ENCODE results near the gene NBAS. TPM values are rescaled to one million over a fixed set of nuclear protein-coding genes. Genes with fewer than 3 reads are reported as not detected.
"Not testable (repeated sequence)": the region's sequence is repeated elsewhere in the genome, so short reads cannot be mapped to it uniquely, and the experiment has no call there.

NBAS gene
- total RNA-seq, 1 experiment from 2014 or later: 46.7 TPM

DNA sequence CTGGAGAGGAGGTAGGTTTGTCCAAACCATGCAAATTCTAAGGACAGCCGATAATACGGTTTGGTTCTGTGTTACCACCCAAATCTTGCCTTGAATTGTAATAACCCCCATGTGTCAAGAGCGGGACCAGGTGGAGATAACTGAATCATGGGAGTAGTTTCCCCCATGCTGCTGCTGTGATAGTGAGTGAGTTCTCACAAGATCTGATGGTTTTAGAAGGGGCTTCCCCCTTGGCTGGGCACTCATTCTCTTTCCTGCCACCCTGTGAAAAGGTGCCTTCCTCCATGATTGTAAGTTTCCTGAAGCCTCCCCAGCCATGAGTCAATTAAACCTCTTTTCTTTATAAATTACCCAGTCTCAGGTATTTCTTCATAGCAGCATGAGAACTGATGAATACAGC, 295.2 kb downstream of the NBAS start:
- DNase-seq (ENCODE audit: low read depth): no peak

DNA sequence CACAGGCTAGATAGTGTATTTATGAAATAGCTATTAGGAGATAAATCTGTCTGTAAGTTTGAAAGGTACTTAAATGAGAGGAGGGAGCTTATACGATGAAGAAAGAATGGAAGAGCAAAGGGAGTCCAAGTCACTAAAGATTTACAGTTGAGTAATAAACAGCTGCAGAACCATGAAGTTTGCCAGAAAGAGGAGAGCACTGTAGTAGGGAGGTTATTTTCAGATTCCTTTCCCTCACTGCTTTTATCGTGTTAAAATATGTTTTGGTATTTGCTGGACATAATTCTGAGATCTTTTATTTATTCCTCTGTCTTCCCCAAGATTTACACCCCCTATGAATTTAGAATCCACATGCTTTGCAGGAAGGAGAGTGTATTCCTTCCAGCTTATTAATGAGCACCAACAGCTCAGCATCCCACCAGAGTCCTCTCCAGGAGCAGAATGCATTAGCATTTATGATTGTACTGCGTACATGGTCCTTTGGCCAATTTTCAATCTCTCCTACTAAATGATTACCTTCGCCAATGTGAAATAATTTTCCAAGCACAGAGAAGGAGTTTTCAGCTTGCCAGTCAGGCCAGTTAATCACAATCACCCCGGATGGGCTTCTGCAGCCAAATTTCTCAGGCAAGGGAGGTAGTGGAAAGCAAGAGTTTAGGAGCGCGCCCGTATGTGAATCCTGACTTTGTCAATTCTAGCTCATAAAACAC, 297.0 kb downstream of the NBAS start:
- no peak for DNase-seq (ENCODE audit: low read depth)

GRCh38 chr2:15262792-15263191, 298.3 kb downstream of the NBAS start:
- DNase-seq (ENCODE audit: low read depth): no peak

- DNase-seq (ENCODE audit: low read depth): no peak
Measured at GRCh38 chr2:15260835-15261234, 300.3 kb downstream of the NBAS start.

- DNase-seq (ENCODE audit: low read depth): no peak
Measured at GRCh38 chr2:15260196-15260595, 300.9 kb downstream of the NBAS start.

DNA sequence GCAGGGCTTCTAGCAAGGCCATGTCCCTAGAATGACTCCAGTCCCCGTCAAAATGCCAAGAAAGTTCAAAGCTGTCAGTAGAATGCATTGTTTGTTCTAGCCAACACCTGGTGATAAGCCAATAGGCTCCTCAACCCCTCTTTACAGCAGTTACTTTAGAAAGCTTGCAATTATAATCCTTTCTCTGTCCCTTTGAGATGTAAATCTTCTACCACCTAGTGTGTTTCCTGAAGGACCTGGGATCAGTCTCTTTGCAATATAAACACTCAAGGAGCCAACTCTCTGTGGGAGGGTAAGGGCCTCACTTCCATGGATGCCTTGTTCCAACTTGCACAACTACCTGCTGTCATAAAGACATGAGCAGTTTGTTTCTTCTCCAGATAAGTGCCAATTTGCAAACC, 301.8 kb downstream of the NBAS start:
- DNase-seq (ENCODE audit: low read depth): no peak

GRCh38 chr2:15258385-15258784, 302.7 kb downstream of the NBAS start:
- not testable (repeated sequence) for DNase-seq (ENCODE audit: low read depth)

GRCh38 chr2:15253835-15254286, 307.3 kb downstream of the NBAS start:
- DNase-seq (ENCODE audit: low read depth): no peak

GRCh38 chr2:15253247-15253646, 307.9 kb downstream of the NBAS start:
- DNase-seq (ENCODE audit: low read depth): no peak

- no peak for DNase-seq (ENCODE audit: low read depth)
Measured at GRCh38 chr2:15251753-15252152, 309.4 kb downstream of the NBAS start.

DNA sequence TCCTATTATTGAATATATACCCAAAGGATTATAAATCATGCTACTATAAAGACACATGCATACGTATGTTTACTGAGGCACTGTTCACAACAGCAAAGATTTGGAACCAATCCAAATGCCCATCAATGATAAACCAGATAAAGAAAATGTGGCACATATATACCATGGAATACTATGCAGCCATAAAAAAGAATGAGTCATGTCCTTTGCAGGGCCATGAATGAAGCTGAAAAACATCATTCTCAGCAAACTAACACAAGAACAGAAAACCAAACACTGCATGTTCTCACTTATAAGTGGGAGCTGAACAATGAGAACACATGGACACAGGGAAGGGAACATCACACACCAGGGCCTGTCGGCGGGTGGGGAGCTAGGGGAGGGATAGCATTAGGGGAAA, 310.2 kb downstream of the NBAS start:
- not testable (repeated sequence) for DNase-seq (ENCODE audit: low read depth)

GRCh38 chr2:15246870-15247269, 314.3 kb downstream of the NBAS start:
- DNase-seq (ENCODE audit: low read depth): no peak

DNA sequence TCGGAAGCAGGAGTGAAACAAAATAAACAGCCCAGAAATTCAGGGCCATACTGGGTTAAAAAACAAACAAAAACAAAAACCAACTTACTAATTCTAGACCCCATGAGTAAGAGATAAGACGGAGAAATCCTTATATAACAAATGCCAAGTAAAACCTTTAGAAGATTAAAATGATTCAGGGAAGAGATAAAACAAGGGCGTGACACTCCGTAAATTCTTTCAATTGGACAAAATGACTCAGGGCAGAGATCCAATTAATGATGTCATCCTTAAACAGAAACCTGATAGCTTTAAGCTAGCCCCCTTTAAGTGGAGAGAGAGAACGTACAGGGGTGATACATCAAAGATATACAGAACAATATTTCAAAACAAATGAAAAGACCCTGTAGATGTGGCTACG, 317.4 kb downstream of the NBAS start:
- peak; percentile 20 for DNase-seq (ENCODE audit: low read depth)

GRCh38 chr2:15242936-15243461, 318.1 kb downstream of the NBAS start:
- peak; percentile 36 for DNase-seq (ENCODE audit: low read depth)

GRCh38 chr2:15241929-15242328, 319.2 kb downstream of the NBAS start:
- DNase-seq (ENCODE audit: low read depth): no peak

DNA sequence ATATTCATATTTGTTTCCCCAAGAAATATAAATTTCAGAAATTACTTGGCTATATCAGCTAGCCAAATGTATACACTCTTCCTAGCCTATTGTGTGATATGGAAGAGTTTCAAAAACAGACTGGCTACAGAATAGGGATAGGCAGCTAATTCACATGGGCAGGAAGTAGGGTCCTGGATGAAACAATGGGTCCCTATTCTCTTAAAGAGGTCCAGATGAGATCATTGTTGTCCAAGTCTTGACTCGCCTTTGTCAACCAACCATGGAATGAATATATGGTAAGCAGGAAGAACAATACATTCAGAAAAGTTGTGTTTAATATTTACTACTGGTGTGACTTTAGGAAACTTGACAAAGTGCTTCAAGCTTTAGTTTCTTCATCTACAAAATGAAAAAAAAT, 319.9 kb downstream of the NBAS start:
- no peak for DNase-seq (ENCODE audit: low read depth)

GRCh38 chr2:15238028-15238427, 323.1 kb downstream of the NBAS start:
- no peak for DNase-seq (ENCODE audit: low read depth)

DNA sequence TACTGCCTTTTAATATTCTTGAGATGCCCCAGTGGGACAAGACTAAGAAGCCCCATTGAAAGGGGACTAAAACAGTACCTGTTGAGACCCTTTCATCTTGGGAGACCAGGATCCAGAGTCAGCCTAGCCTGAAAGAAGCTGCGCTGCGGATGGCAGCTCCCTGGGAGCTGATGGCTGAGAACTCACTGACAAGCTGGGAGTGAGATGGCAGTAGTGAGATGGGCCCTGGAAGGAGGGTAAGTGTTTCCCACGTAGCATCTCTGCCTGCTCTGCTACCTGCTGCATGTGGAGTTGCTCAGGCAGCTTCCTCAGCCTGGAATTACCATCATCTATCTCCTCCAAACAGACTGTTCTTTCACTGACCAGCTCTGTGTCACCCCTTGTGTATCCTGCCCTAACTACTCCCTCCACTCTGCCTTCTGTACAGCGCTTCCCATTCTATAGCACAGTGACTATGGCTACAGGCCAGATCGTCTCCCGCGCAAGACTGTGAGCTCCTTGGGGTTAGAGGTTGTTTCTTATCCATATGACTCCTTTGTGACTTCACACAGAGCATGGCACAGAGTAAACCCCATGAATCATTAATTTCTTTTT, 330.4 kb downstream of the NBAS start:
- DNase-seq (ENCODE audit: low read depth): no peak

DNA sequence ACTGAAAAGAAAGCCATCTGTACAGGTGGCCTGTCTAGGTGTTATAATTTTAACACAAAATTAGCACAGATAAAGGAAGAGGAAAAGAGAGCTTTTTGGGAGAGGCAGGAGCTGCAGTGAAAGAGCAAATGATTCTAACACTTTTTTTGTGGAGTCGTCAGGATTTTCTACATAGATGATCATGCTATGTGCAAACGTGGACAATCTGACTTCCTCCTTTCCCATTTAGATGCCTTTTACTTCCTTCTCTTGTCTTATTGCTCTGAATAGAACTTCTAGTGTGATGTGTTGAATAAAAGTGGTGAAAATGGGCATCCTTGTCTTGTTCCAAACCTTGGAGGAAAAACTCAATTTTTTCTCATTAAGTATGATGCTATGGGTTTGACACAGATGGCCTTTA, 334.5 kb downstream of the NBAS start:
- no peak for DNase-seq (ENCODE audit: low read depth)

DNA sequence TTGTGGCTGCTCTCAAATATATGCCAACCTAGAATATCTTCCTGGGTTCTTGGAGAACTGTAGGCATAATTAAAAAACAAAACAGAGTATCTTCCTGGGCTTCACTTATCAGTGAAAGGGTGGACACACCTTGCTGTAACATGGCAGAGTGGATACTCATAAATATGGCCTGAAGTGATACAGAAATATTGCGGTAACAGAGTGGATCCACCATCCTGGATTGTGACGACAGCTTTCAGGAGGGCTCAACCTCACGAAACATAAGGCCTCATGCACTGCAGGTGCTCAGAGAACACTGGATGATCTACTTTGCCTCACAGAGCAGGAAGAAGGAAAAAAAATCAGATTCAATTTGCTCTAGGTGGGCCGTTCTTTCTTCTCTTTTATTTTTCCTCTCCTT, 336.0 kb downstream of the NBAS start:
- DNase-seq (ENCODE audit: low read depth): no peak

GRCh38 chr2:15224641-15225040, 336.5 kb downstream of the NBAS start:
- DNase-seq (ENCODE audit: low read depth): no peak

- DNase-seq (ENCODE audit: low read depth): peak; percentile 71
Measured at GRCh38 chr2:15223887-15224286, 337.2 kb downstream of the NBAS start.

- no peak for DNase-seq (ENCODE audit: low read depth)
Measured at GRCh38 chr2:15222856-15223255, 338.3 kb downstream of the NBAS start.

Measured in RPMI7951 (cell line).